IPS-15b (cell line): ENCODE results near the gene SLC35B2.

Experiments used
- H3K27me3 ChIP-seq: one replicate; pipeline ENCODE4 v1.6.1; 2013; ENCODE audit warnings: low read length; ENCODE audit not compliant: control insufficient read depth, insufficient read depth
- H3K36me3 ChIP-seq: one replicate; pipeline ENCODE4 v1.6.1; 2013; ENCODE audit warnings: low read length; ENCODE audit not compliant: control insufficient read depth, insufficient read depth
- H3K4me1 ChIP-seq: one replicate; pipeline ENCODE4 v1.6.1; 2013; ENCODE audit warnings: mild to moderate bottlenecking, low read length; ENCODE audit not compliant: control insufficient read depth, insufficient read depth
- H3K4me3 ChIP-seq: one replicate; pipeline ENCODE4 v1.5.1; 2013; ENCODE audit warnings: low read depth, low read length
- H3K9ac ChIP-seq: one replicate; pipeline ENCODE4 v1.6.1; 2013; ENCODE audit warnings: low read depth, mild to moderate bottlenecking, low read length
- H3K9me3 ChIP-seq: one replicate; pipeline ENCODE4 v1.6.1; 2013; ENCODE audit warnings: mild to moderate bottlenecking, low read length; ENCODE audit not compliant: control insufficient read depth, insufficient read depth

The SLC35B2 gene

GRCh38 chr6:44284121-44284520 is 26.8 kb upstream of the SLC35B2 start:
- Histone ChIP-seq H3K4me3 (no peak overlapping the region), H3K36me3 (no peaks in the 10 kb centered on the region), H3K4me1 (no peaks in the 10 kb centered on the region), H3K9me3 (no peaks in the 10 kb centered on the region), H3K9ac (no peak overlapping the region), H3K27me3 (peaks cover 28% of the 10 kb centered on the region)

- H3K36me3 ChIP-seq, result no peaks in the 10 kb centered on the region
- H3K9ac ChIP-seq, result no peak overlapping the region
- peaks cover 35% of the 10 kb centered on the region for H3K27me3 ChIP-seq
- no peaks in the 10 kb centered on the region for H3K4me1 ChIP-seq
- no peaks in the 10 kb centered on the region for H3K9me3 ChIP-seq
- H3K4me3 ChIP-seq, result no peak overlapping the region
Measured at GRCh38 chr6:44278774-44279697, 21.7 kb upstream of the SLC35B2 start.

- no peak overlapping the region for H3K4me3 ChIP-seq
- peaks cover 3% of the 10 kb centered on the region for H3K36me3 ChIP-seq
- H3K9ac ChIP-seq, result no peak overlapping the region
- H3K4me1 ChIP-seq, result no peaks in the 10 kb centered on the region
- peaks cover 29% of the 10 kb centered on the region for H3K27me3 ChIP-seq
- H3K9me3 ChIP-seq, result no peaks in the 10 kb centered on the region
Measured at GRCh38 chr6:44278315-44278714, 21.0 kb upstream of the SLC35B2 start.

GRCh38 chr6:44277763-44278162 is 20.4 kb upstream of the SLC35B2 start:
- peaks cover 27% of the 10 kb centered on the region for H3K27me3 ChIP-seq
- no peaks in the 10 kb centered on the region for H3K4me1 ChIP-seq
- H3K4me3 ChIP-seq, result no peak overlapping the region
- H3K36me3 ChIP-seq, result peaks cover 6% of the 10 kb centered on the region
- no peaks in the 10 kb centered on the region for H3K9me3 ChIP-seq
- no peak overlapping the region for H3K9ac ChIP-seq

GRCh38 chr6:44276667-44277640 is 19.6 kb upstream of the SLC35B2 start:
- Histone ChIP-seq H3K9me3 (no peaks in the 10 kb centered on the region), H3K4me1 (no peaks in the 10 kb centered on the region), H3K9ac (no peak overlapping the region), H3K4me3 (no peak overlapping the region), H3K27me3 (peaks cover 27% of the 10 kb centered on the region), H3K36me3 (peaks cover 6% of the 10 kb centered on the region)

- Histone ChIP-seq H3K27me3 (peaks cover 27% of the 10 kb centered on the region), H3K4me3 (peak overlapping the region; percentile 22), H3K4me1 (peaks cover 4% of the 10 kb centered on the region), H3K9me3 (no peaks in the 10 kb centered on the region), H3K9ac (no peak overlapping the region), H3K36me3 (peaks cover 6% of the 10 kb centered on the region)
Measured at GRCh38 chr6:44275749-44276648, 18.7 kb upstream of the SLC35B2 start.

- Histone ChIP-seq H3K36me3 (peaks cover 6% of the 10 kb centered on the region), H3K9me3 (no peaks in the 10 kb centered on the region), H3K27me3 (peaks cover 27% of the 10 kb centered on the region), H3K4me1 (peaks cover 4% of the 10 kb centered on the region), H3K4me3 (peak overlapping the region; percentile 22), H3K9ac (no peak overlapping the region)
Measured at GRCh38 chr6:44275271-44275748, 18.0 kb upstream of the SLC35B2 start.

GRCh38 chr6:44273617-44274016 is 16.3 kb upstream of the SLC35B2 start:
- H3K27me3 ChIP-seq, result peaks cover 38% of the 10 kb centered on the region
- H3K4me1 ChIP-seq, result peaks cover 15% of the 10 kb centered on the region
- H3K4me3 ChIP-seq, result no peak overlapping the region
- H3K9ac ChIP-seq, result no peak overlapping the region
- H3K36me3 ChIP-seq, result peaks cover 6% of the 10 kb centered on the region
- no peaks in the 10 kb centered on the region for H3K9me3 ChIP-seq

GRCh38 chr6:44272999-44273566 is 15.8 kb upstream of the SLC35B2 start:
- no peak overlapping the region for H3K9ac ChIP-seq
- H3K9me3 ChIP-seq, result no peaks in the 10 kb centered on the region
- no peak overlapping the region for H3K4me3 ChIP-seq
- H3K36me3 ChIP-seq, result peaks cover 6% of the 10 kb centered on the region
- peaks cover 19% of the 10 kb centered on the region for H3K4me1 ChIP-seq
- H3K27me3 ChIP-seq, result peaks cover 38% of the 10 kb centered on the region

- H3K27me3 ChIP-seq, result peaks cover 32% of the 10 kb centered on the region
- no peak overlapping the region for H3K4me3 ChIP-seq
- H3K9me3 ChIP-seq, result no peaks in the 10 kb centered on the region
- H3K9ac ChIP-seq, result no peak overlapping the region
- H3K4me1 ChIP-seq, result peaks cover 19% of the 10 kb centered on the region
- peaks cover 6% of the 10 kb centered on the region for H3K36me3 ChIP-seq
Measured at GRCh38 chr6:44272529-44272928, 15.2 kb upstream of the SLC35B2 start.
